Measurements from ENCODE around the gene OR10H4. TPM values are rescaled to one million over a fixed set of nuclear protein-coding genes. Genes with fewer than 3 reads are reported as not detected.

The OR10H4 gene
- total and polyA plus RNA-seq, 9 of the 15 experiments (the other 6 are each of a cell fraction or from before 2014, with no cell fraction given) = not detected

GRCh38 chr19:15954820-15955219, 6.0 kb downstream of the OR10H4 start:
- ChIA-PET POLR2A (no interaction called here), CTCF (ENCODE audit: low intra/inter-chr PET ratio) (no interaction called here)
- H3K27me3 ChIP-seq (ENCODE audit: control insufficient read depth in 2 of 2, insufficient read depth in 2 of 2, low read length in 2 of 2) = peaks cover 0 to 7% of the 10 kb centered on the region in 2 experiments; a peak in 1 of 5 replicates
- no peaks in the 10 kb centered on the region for H3K4me1 ChIP-seq (replicated peaks in 1 of 2; ENCODE audit: control insufficient read depth in 2 of 2, insufficient read depth in 2 of 2, low read length in 2 of 2)
- H3K9me1 ChIP-seq (ENCODE audit: control insufficient read depth, insufficient read depth, low read length) = no peaks in the 10 kb centered on the region
- intact Hi-C loops (cut with micrococcal nuclease) (no loop called here), in situ Hi-C loops (cut with MboI) (no loop called here)
- ATAC-seq (no peak), FAIRE-seq (no peak), DNase-seq (ENCODE audit: extremely low read depth in 1 of 4, low spot score in 3 of 4) (no peak)
- BruUV-seq (replicated peaks) = no TSS peak
- no peaks in the 10 kb centered on the region for H3K9me3 ChIP-seq (replicated peaks; ENCODE audit: control insufficient read depth, insufficient read depth, low read depth, low read length)
- H3K4me2 ChIP-seq (ENCODE audit: insufficient read depth, low read length) = no peak overlapping the region
- H4K20me1 ChIP-seq (replicated peaks; ENCODE audit: control insufficient read depth, insufficient read depth, low read length) = no peaks in the 10 kb centered on the region
- no peak overlapping the region for H3K4me3 ChIP-seq
- H3K9ac ChIP-seq (ENCODE audit: insufficient read depth in 1 of 2, low read depth in 2 of 2, low read length in 2 of 2) = no peak overlapping the region
- no peaks in the 10 kb centered on the region for H3K36me3 ChIP-seq (ENCODE audit: control insufficient read depth, insufficient read depth, low read length)
- TF ChIP-seq DMBX1 (CRISPR knock-in tag; IDR thresholded peaks at IDR 0.05; ENCODE audit: borderline replicate concordance) (no peak), TBL1XR1 (IDR thresholded peaks at IDR 0.05; ENCODE audit: low read length in 2 of 2) (no peak), NR1H2 (CRISPR knock-in tag; IDR thresholded peaks at IDR 0.05) (no peak), ZNF592 (IDR thresholded peaks at IDR 0.05) (no peak), GABPB1 (CRISPR knock-in tag; IDR thresholded peaks at IDR 0.05) (no peak), ZNF184 (CRISPR knock-in tag; IDR thresholded peaks at IDR 0.05) (no peak), ZNF23 (CRISPR knock-in tag; IDR thresholded peaks at IDR 0.05) (no peak), PHF20 (IDR thresholded peaks at IDR 0.05; ENCODE audit: partially characterized antibody) (no peak)
- no peak overlapping the region for H3K27ac ChIP-seq (ENCODE audit: extremely low read depth, low read depth, low read length)
- 4% methylated on average over 6 of the region's 6 CpGs for WGBS (ENCODE audit: insufficient coverage, low coverage, missing lambda C conversion rate)
- H3K79me2 ChIP-seq (ENCODE audit: control insufficient read depth, insufficient read depth, low read length) = no peaks in the 10 kb centered on the region
- H2AFZ ChIP-seq (ENCODE audit: low read depth, low read length) = no peak overlapping the region

Measured in K562 (cell line).